GM19438 (cell line): ENCODE data around the gene NOBOX.
"Not testable (repeated sequence)": the region's sequence is repeated elsewhere in the genome, so short reads cannot be mapped to it uniquely, and the experiment has no call there.

Source experiments
- ATAC-seq: cut with Tn5 transposase; IDR thresholded peaks from one replicate; pipeline ENCODE4 v1.9.1; 2021; ENCODE audit warnings: low read depth; ENCODE audit not compliant: unreplicated experiment

NOBOX gene

GRCh38 chr7:144397086-144397485 is 6.4 kb downstream of the NOBOX start:
- ATAC-seq, result no peak

GRCh38 chr7:144391823-144392255 is 11.7 kb downstream of the NOBOX start:
- ATAC-seq, result peak; percentile 89

GRCh38 chr7:144391014-144391413 is 12.5 kb downstream of the NOBOX start:
- no peak for ATAC-seq

- no peak for ATAC-seq
These were observed 13.0 kb downstream of the NOBOX start for GRCh38 chr7:144390481-144390880.

GRCh38 chr7:144388950-144389349 is 14.5 kb downstream of the NOBOX start:
- no peak for ATAC-seq

GRCh38 chr7:144386741-144387140 is 16.8 kb downstream of the NOBOX start:
- ATAC-seq, result no peak

- ATAC-seq, result no peak
These were observed 18.8 kb downstream of the NOBOX start for GRCh38 chr7:144384555-144385245.

- ATAC-seq, result no peak
These were observed 19.4 kb downstream of the NOBOX start for GRCh38 chr7:144384071-144384470.

GRCh38 chr7:144379776-144380384 is 23.6 kb downstream of the NOBOX start:
- no peak for ATAC-seq

- ATAC-seq, result no peak
These were observed 24.8 kb downstream of the NOBOX start for GRCh38 chr7:144378651-144379050.

GRCh38 chr7:144369221-144369620 is 34.3 kb downstream of the NOBOX start:
- not testable (repeated sequence) for ATAC-seq

GRCh38 chr7:144367250-144367649 is 36.2 kb downstream of the NOBOX start:
- not testable (repeated sequence) for ATAC-seq

- not testable (repeated sequence) for ATAC-seq
These were observed 38.0 kb downstream of the NOBOX start for GRCh38 chr7:144365523-144365922.

- ATAC-seq, result not testable (repeated sequence)
These were observed 41.4 kb downstream of the NOBOX start for GRCh38 chr7:144362061-144362460.

GRCh38 chr7:144356860-144357259 is 46.6 kb downstream of the NOBOX start:
- not testable (repeated sequence) for ATAC-seq

- ATAC-seq, result not testable (repeated sequence)
These were observed 47.3 kb downstream of the NOBOX start for GRCh38 chr7:144356185-144356584.

- peak; percentile 65 for ATAC-seq
These were observed 48.2 kb downstream of the NOBOX start, which contains the start of gene ARHGEF5 for GRCh38 chr7:144355176-144355822. Gene ARHGEF5, plus strand, starts transcription at chr7:144355402. Its CDS starts 7,268 bp downstream, at chr7:144362670.

GRCh38 chr7:144351667-144352066 is 51.8 kb downstream of the NOBOX start:
- ATAC-seq, result not testable (repeated sequence)

- ATAC-seq, result not testable (repeated sequence)
These were observed 54.9 kb downstream of the NOBOX start for GRCh38 chr7:144348625-144349024.
